Kidney capillary endothelial cell (primary cell): ENCODE measurements around the gene NNT.
"Not testable (repeated sequence)": the region's sequence is repeated elsewhere in the genome, so short reads cannot be mapped to it uniquely, and the experiment has no call there.

Experiments used
- DNase-seq: peaks from one replicate; pipeline ENCODE4 v3.0.0-alpha.2; 2018; ENCODE audit warnings: low spot score

NNT gene

DNA sequence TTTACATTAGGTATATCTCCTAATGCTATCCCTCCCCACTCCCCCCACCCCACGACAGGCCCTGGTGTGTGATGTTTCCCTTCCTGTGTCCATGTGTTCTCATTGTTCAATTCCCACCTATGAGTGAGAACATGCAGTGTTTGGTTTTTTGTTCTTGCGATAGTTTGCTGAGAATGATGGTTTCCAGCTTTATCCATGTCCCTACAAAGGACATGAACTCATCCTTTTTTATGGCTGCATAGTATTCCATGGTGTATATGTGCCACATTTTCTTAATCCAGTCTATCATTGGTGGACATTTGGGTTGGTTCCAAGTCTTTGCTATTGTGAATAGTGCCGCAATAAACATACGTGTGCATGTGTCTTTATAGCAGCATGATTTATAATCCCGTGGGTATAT, 64.4 kb downstream of the NNT start:
- not testable (repeated sequence) for DNase-seq

DNA sequence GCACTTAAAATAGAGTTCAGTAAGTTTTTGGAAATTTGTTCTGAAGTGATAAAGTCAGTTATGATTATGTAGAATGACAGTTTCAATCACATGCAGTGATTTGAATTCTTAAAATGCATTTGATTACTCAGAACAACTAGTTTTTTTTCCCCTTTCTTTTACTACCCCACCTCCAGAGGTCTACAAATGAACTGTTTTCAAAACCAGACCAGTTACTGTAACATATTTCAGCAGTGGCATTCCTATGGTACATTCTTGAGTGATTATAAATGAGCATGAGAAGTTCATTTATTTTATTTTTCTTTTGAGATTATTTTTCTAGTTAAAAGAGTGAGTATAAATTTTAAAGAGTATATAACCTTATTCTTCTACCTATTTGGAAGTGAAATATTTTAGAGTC, 71.6 kb downstream of the NNT start:
- DNase-seq = no peak

- DNase-seq = no peak
Observed at GRCh38 chr5:43675357-43675756, 72.4 kb downstream of the NNT start.

- DNase-seq = no peak
Observed at GRCh38 chr5:43676083-43676840, 73.3 kb downstream of the NNT start.

GRCh38 chr5:43677253-43677652, 74.3 kb downstream of the NNT start:
- DNase-seq = no peak

DNA sequence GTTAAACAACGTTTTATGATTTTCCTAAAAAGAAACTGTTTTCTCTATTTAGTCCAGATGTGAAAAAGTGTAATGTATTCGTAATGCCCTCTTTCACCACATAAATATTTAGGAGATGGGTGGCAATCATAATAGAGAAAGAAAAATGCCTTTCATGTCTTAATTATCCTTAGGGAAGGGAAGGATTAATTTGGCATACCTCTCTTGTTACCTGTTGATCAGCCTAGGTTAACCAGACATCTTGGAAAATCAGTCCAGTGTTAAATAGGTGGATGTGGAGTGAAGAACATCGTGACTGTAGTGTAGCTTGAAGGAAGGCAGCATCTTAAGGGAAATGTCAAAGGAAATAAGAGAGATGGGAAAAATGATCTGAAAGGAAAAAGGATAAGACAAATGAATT, 76.2 kb downstream of the NNT start:
- DNase-seq = no peak

GRCh38 chr5:43680286-43680685, 77.3 kb downstream of the NNT start:
- no peak for DNase-seq

GRCh38 chr5:43683884-43684471, 81.0 kb downstream of the NNT start:
- no peak for DNase-seq

GRCh38 chr5:43685252-43685950, 82.4 kb downstream of the NNT start:
- no peak for DNase-seq

- no peak for DNase-seq
Observed at GRCh38 chr5:43687275-43687674, 84.3 kb downstream of the NNT start.

GRCh38 chr5:43691275-43691674, 88.3 kb downstream of the NNT start:
- no peak for DNase-seq

- no peak for DNase-seq
Observed at GRCh38 chr5:43691893-43692292, 88.9 kb downstream of the NNT start.

- no peak for DNase-seq
Observed at GRCh38 chr5:43693411-43693810, 90.4 kb downstream of the NNT start.

GRCh38 chr5:43694027-43694426, 91.0 kb downstream of the NNT start:
- DNase-seq = no peak

GRCh38 chr5:43696444-43696843, 93.5 kb downstream of the NNT start:
- DNase-seq = not testable (repeated sequence)

- DNase-seq = no peak
Observed at GRCh38 chr5:43699910-43700309, 96.9 kb downstream of the NNT start.

DNA sequence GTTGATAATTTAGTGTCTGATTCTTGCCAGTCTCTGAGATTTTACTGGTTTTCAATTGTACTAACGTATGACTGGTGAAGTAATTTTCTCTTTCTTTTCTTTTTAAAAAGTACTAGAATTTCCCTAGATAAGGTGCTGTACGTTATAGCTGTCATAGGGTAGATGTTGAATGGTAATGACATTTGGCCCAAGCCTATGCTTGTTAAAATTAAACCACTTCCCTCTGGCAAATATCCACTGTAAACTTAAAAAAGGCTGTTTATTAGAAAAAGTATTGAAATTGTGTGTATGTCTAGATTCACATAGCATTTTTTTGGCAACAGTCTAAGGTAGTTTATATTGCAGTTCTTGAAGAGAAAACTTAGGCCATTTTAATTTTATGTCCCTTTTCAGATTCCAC, 97.6 kb downstream of the NNT start:
- DNase-seq = no peak

DNA sequence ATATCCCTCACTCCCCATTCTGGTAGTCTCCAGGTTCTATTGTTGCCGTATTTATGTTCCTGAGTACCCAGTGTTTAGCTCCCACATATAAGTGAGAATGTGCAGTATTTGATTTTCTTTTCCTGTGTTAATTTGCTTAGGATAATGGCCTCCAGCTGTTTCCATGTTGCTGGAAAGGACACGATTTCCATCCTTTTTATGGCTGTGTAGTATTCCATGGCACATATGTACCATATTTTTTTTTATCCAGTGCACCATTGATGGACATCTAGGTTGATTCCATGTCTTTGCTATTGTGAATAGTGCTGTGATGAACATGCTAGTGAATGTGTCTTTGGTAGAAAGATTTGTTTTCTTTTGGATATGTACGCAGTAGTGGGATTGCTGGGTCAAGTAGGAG, 98.2 kb downstream of the NNT start:
- no peak for DNase-seq

DNA sequence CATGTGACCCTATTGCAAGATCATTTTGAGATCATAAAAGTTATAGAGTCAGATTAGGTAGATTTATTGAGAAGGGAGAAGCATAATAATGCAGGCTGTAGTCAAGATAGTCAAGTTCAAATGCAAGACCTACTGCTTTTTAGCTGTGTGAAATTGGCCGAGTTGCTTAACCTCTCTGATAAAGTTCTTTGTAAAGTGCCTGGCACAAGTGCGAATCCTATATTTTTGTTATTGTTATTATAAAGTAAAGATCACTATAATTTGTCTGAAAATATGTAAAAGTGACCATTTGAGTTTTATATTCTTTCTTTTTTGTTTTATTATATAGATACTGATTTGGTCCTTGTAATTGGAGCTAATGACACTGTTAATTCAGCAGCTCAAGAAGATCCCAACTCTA, 99.3 kb downstream of the NNT start:
- no peak for DNase-seq

DNA sequence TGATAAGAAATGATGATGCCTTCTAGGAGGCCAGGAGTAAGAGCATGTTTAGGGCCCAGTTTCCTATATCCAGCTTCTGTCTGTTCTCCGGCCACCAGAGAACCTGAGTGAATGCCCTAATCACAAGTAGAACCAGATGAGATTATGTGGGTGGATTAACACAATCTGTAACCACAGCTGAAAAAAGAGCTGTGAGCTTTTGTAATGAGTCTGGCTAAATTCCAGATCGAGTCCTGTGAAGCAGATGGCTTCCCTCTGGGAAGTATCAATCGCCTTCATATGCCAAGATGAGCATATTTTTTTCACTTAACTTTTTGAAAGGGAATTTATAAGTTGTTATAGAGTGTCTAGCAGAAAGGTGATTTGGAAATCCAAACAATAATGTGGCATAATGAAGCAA, 99.8 kb downstream of the NNT start:
- no peak for DNase-seq

- DNase-seq = no peak
Observed at GRCh38 chr5:43704243-43704642, 101.3 kb downstream of the NNT start.

- not testable (repeated sequence) for DNase-seq
Observed at GRCh38 chr5:43706576-43706975, 103.6 kb downstream of the NNT start.

DNA sequence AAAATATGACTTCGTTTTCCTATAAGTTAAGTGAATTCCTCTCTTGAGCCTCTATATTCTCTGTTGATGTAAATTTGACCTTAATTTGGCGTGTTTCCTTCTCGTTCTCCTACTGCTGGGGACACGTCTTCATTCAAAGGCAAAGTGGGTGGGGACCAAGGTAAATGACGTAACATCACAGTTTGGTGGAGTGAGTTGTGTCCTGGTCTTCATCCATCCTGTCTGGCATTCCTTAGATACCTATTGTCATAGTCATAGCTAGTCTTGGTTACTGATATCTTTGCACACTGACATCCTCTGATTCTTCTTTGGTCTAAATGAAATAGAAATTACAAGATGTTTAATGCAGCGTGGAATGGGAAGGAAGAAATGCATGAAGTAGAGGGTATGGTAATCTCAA, 108.5 kb downstream of the NNT start:
- no peak for DNase-seq
